Omental fat pad (tissue), 4 donors: ENCODE measurements around the gene GRID1. TPM values are rescaled to one million over a fixed set of nuclear protein-coding genes. Genes with fewer than 3 reads are reported as not detected.
"Not testable (repeated sequence)": the region's sequence is repeated elsewhere in the genome, so short reads cannot be mapped to it uniquely, and the experiment has no call there.

Source experiments
- ATAC-seq: fragments of 150-250 bp; one replicate; pipeline ENCODE4 v1.9.1; 2016; ENCODE audit warnings: mild to moderate bottlenecking, moderate library complexity; ENCODE audit not compliant: low FRiP score
- DNase-seq: peaks from one replicate; pipeline ENCODE4 v3.0.0-alpha.2; 2019; ENCODE audit warnings: low spot score
- CTCF ChIP-seq, 3 donors: fragments of 450-650 bp; IDR thresholded peaks; one replicate each; pipeline ENCODE4 v1.5.1; 2016 to 2017; ENCODE audit warnings: antibody characterized with exemption in 3 of 3, mild to moderate bottlenecking in 3 of 3, moderate library complexity in 2 of 3
- total RNA-seq, 4 donors: library from RNA; depleted of rRNA; stranded (reverse); fragments of >200 nt; gene quantifications; one replicate each; pipeline ENCODE4 v1.1.0, GENCODE V29; 2016

The GRID1 gene
- total RNA-seq, 4 donors from 2014 or later = 1.5 to 3.5 (median 2.4) TPM

GRCh38 chr10:86035791-86036543 is 330.6 kb downstream of the GRID1 start:
- TF ChIP-seq CTCF (IDR thresholded peaks at IDR 0.05) = no peak
- no peak for ATAC-seq
- no peak for DNase-seq

GRCh38 chr10:86034710-86035109 is 331.9 kb downstream of the GRID1 start:
- TF ChIP-seq CTCF (IDR thresholded peaks at IDR 0.05) = no peak
- no peak for ATAC-seq
- DNase-seq = no peak

GRCh38 chr10:86033581-86033980 is 333.0 kb downstream of the GRID1 start:
- DNase-seq = no peak
- no peak for TF ChIP-seq CTCF (IDR thresholded peaks at IDR 0.05)
- ATAC-seq = no peak

- DNase-seq = not testable (repeated sequence)
These were observed 334.5 kb downstream of the GRID1 start for GRCh38 chr10:86032087-86032486.

GRCh38 chr10:86030312-86030711 is 336.3 kb downstream of the GRID1 start:
- DNase-seq = no peak
- TF ChIP-seq CTCF (IDR thresholded peaks at IDR 0.05) = no peak
- ATAC-seq = no peak

More at GRCh38 chr10:86032087-86032486, 334.5 kb downstream of the GRID1 start:
- not testable (repeated sequence) for ATAC-seq

- DNase-seq (no peak), ATAC-seq (no peak)
- no peak for TF ChIP-seq CTCF (IDR thresholded peaks at IDR 0.05)
These were observed 339.2 kb downstream of the GRID1 start for GRCh38 chr10:86027346-86027745.

- ATAC-seq (no peak), DNase-seq (no peak)
- TF ChIP-seq CTCF (IDR thresholded peaks at IDR 0.05) = no peak
These were observed 341.1 kb downstream of the GRID1 start for GRCh38 chr10:86025509-86025908.
